IMR-90 (cell line): ENCODE results near the gene MRPL20. TPM values are rescaled to one million over a fixed set of nuclear protein-coding genes. Genes with fewer than 3 reads are reported as not detected.
A peak's percentile ranks its signal among the peaks of the same experiment; 100 is the strongest.

Source experiments
- ATAC-seq: fragments of 200-7000 bp; cut with Tn5 transposase; 2 replicates; pipeline ENCODE4 v1.9.1; 2020; ENCODE audit warnings: low read depth, mild to moderate bottlenecking, moderate library complexity
- BruUV-seq: library from RNA; stranded (reverse); fragments of 400-500 nt; replicated peaks from 2 replicates; lab custom pipeline; 2021; lab: Mats Ljungman, UMichigan
- CTCF ChIA-PET: fragments of 300-600 bp; formaldehyde crosslinking; extraction: SDS; loops from one replicate; lab custom pipeline; 2021; ENCODE audit warnings: antibody characterized with exemption; lab: Yijun Ruan, JAX
- POLR2A ChIA-PET: fragments of 300-600 bp; sonication (Branson Sonifier 250); formaldehyde crosslinking; loops from one replicate; lab custom pipeline; 2022; ENCODE audit warnings: antibody characterized with exemption; ENCODE audit not compliant: unreplicated experiment; lab: Charles Lee
- DNase-seq: peaks from one replicate; pipeline ENCODE4 v3.0.0; 2013
- H2AFZ ChIP-seq: replicated peaks from 2 replicates; pipeline ENCODE3; 2013; ENCODE audit warnings: low read length, mild to moderate bottlenecking; ENCODE audit not compliant: poor library complexity
- H2AK5ac ChIP-seq: 2 replicates; pipeline ENCODE4 v1.6.1; 2013; ENCODE audit warnings: low read depth, low read length, inconsistent platforms
- H2AK9ac ChIP-seq: replicated peaks from 2 replicates; pipeline ENCODE3; 2013; ENCODE audit warnings: mild to moderate bottlenecking, low read depth, low read length, moderate library complexity; ENCODE audit not compliant: poor library complexity
- H2BK120ac ChIP-seq: 2 replicates; pipeline ENCODE4 v1.6.1; 2013; ENCODE audit warnings: low read depth, low read length, inconsistent platforms
- H2BK15ac ChIP-seq: 3 replicates; pipeline ENCODE4 v1.6.1; 2013; ENCODE audit warnings: low read depth, low read length, inconsistent platforms
- H2BK20ac ChIP-seq: 2 replicates; pipeline ENCODE4 v1.6.1; 2013; ENCODE audit warnings: low read depth, mild to moderate bottlenecking, inconsistent platforms, low read length, moderate library complexity
- H2BK5ac ChIP-seq: 2 replicates; pipeline ENCODE4 v1.6.1; 2013; ENCODE audit warnings: mild to moderate bottlenecking, low read depth, low read length, inconsistent platforms; ENCODE audit not compliant: poor library complexity, severe bottlenecking
- H3K14ac ChIP-seq: replicated peaks from 2 replicates; pipeline ENCODE4 v1.6.1; 2013; ENCODE audit warnings: low read depth, low read length, inconsistent platforms
- H3K18ac ChIP-seq: 2 replicates; pipeline ENCODE4 v1.6.1; 2013; ENCODE audit warnings: low read depth, low read length, control low read depth
- H3K23ac ChIP-seq: 2 replicates; pipeline ENCODE4 v1.6.1; 2013; ENCODE audit warnings: low read depth, low read length, inconsistent platforms
- H3K27ac ChIP-seq: 2 replicates; pipeline ENCODE4 v1.5.1; 2013; ENCODE audit warnings: mild to moderate bottlenecking, control low read depth, low read length; ENCODE audit not compliant: insufficient read depth
- H3K27me3 ChIP-seq: 2 replicates; pipeline ENCODE4 v1.6.1; 2013; ENCODE audit warnings: low read length; ENCODE audit not compliant: control insufficient read depth, insufficient read depth
- H3K36me3 ChIP-seq: 2 replicates; pipeline ENCODE4 v1.6.1; 2013; ENCODE audit warnings: low read length, mixed read lengths; ENCODE audit not compliant: control insufficient read depth, insufficient read depth
- H3K4ac ChIP-seq: 2 replicates; pipeline ENCODE4 v1.6.1; 2013; ENCODE audit warnings: low read depth, low read length, inconsistent platforms
- H3K4me1 ChIP-seq: 2 replicates; pipeline ENCODE4 v1.6.1; 2013; ENCODE audit warnings: low read length, mixed read lengths; ENCODE audit not compliant: control insufficient read depth, insufficient read depth
- H3K4me2 ChIP-seq: 2 replicates; pipeline ENCODE4 v1.6.1; 2013; ENCODE audit warnings: low read depth, mild to moderate bottlenecking, control low read depth, low read length, moderate library complexity
- H3K4me3 ChIP-seq: 2 replicates; pipeline ENCODE4 v1.5.1; 2013; ENCODE audit warnings: low read depth, mild to moderate bottlenecking, control low read depth, low read length, moderate library complexity; ENCODE audit not compliant: insufficient read depth
- H3K56ac ChIP-seq: 2 replicates; pipeline ENCODE4 v1.6.1; 2013; ENCODE audit warnings: low read length, inconsistent platforms; ENCODE audit not compliant: insufficient read depth; ENCODE audit errors: extremely low read depth
- H3K79me1 ChIP-seq, 2 experiments: 2 replicates each; pipeline ENCODE4 v1.6.1; 2013; ENCODE audit warnings: low read length in 2 of 2, inconsistent platforms in 1 of 2, low read depth in 1 of 2
- H3K9ac ChIP-seq: 2 replicates; pipeline ENCODE4 v1.6.1; 2013; ENCODE audit warnings: low read depth, low read length, control low read depth
- H3K9me1 ChIP-seq: 2 replicates; pipeline ENCODE4 v1.6.1; 2013; ENCODE audit warnings: low read length, inconsistent platforms; ENCODE audit not compliant: insufficient read depth
- H3K9me3 ChIP-seq: 2 replicates; pipeline ENCODE4 v1.6.1; 2013; ENCODE audit warnings: low read length; ENCODE audit not compliant: control insufficient read depth, insufficient read depth
- H4K20me1 ChIP-seq: 2 replicates; pipeline ENCODE4 v1.6.1; 2013; ENCODE audit warnings: low read length, inconsistent platforms; ENCODE audit not compliant: insufficient read depth
- H4K5ac ChIP-seq: 2 replicates; pipeline ENCODE4 v1.6.1; 2013; ENCODE audit warnings: mild to moderate bottlenecking, low read depth, low read length, control low read depth
- H4K8ac ChIP-seq, 2 experiments: 2 replicates each; pipeline ENCODE4 v1.6.1; 2013; ENCODE audit warnings: low read depth in 2 of 2, low read length in 2 of 2, control low read depth in 1 of 2, inconsistent platforms in 1 of 2
- H4K91ac ChIP-seq: 2 replicates; pipeline ENCODE4 v1.6.1; 2013; ENCODE audit warnings: low read depth, low read length, inconsistent platforms; ENCODE audit not compliant: insufficient read depth
- BHLHE40 ChIP-seq: fragments of 150-350 bp; IDR thresholded peaks from 2 replicates; pipeline ENCODE4 v1.6.1; 2016; ENCODE audit warnings: mild to moderate bottlenecking, low read depth, low read length
- FOS ChIP-seq: fragments of 150-350 bp; IDR thresholded peaks from 2 replicates; pipeline ENCODE4 v1.6.1; 2016; ENCODE audit warnings: low read depth, low read length
- MAZ ChIP-seq: IDR thresholded peaks from 2 replicates; pipeline ENCODE4 v1.6.1; 2012; ENCODE audit warnings: low read depth, mild to moderate bottlenecking, low read length, improper control_type of control experiment, moderate library complexity, borderline replicate concordance
- MXI1 ChIP-seq: IDR thresholded peaks from 2 replicates; pipeline ENCODE4 v1.6.1; 2012; ENCODE audit warnings: low read depth, mild to moderate bottlenecking, low read length, moderate library complexity, borderline replicate concordance
- WGBS, 2 experiments: methylation state at CpG; one replicate each; pipeline versions ENCODE4 v1.1.5 to v1.1.7; 2013; ENCODE audit warnings: missing lambda C conversion rate in 2 of 2; ENCODE audit not compliant: insufficient read length in 1 of 2; ENCODE audit errors: extremely low coverage in 2 of 2; 5-methylcytosine and 5-hydroxymethylcytosine counted together
- dilution Hi-C: fragments of 300-500 bp; cut with HindIII; formaldehyde crosslinking; loops from one replicate; pipeline ENCODE4 v1.14.3; 2018; ENCODE audit warnings: low sequenced_read_pairs; ENCODE audit not compliant: unreplicated experiment
- in situ Hi-C: fragments of 300-500 bp; cut with MboI; formaldehyde crosslinking; loops from 3 replicates; pipeline ENCODE4 v1.14.3; 2019; ENCODE audit warnings: low sequenced_read_pairs, inconsistent platforms, mixed read lengths
- intact Hi-C: fragments of 100-400 bp; cut with micrococcal nuclease; formaldehyde crosslinking; loops from 2 replicates; pipeline ENCODE4 v1.10.0; 2022
- polyA plus RNA-seq, 3 experiments: library from polyadenylated mRNA; depleted of rRNA; stranded (reverse); fragments of >200 nt; gene quantifications; 2 replicates each; pipeline ENCODE4 v1.2.3, GENCODE V29; 2012; ENCODE audit warnings: low replicate concordance in 1 of 3
- total RNA-seq: library from RNA; depleted of rRNA; stranded (reverse); fragments of >200 nt; gene quantifications from 2 replicates; pipeline ENCODE4 v1.2.3, GENCODE V29; 2012

MRPL20 gene
- total and polyA plus RNA-seq, 2 of the 4 experiments (the other 2 are of a cell fraction) = 141 to 157 TPM

DNA sequence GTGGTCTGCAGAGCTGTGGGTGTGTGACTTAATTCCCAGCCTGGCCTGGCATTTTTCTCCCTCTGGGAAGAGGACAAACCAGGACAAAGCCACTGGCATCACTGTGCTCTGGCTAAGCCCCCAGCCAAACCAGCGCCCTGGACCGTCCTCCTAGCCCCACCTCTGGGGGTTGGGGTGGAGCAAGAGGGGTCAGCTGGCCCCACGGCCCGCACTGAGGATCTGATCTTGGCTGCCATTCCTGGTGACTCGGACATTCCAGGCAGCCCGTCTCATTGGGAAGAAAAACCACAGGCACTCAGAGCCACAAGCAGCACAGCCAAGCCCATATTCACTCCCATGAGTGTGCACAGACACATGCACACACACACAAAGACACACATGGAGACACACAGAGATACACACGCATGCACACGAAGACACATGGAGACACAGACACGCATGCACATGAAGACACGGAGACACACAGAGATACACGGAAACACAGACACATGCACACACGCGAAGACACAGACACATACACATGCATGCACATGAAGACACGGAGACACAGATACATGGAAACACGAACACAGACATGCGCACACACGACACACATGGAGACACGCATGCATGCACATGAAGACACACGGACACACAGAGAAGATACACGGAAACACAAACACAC is 46.5 kb downstream of the MRPL20 start (continued):
- TF ChIP-seq MXI1 = no peak

GRCh38 chr1:1359664-1360468 is 47.2 kb downstream of the MRPL20 start:
- H2AFZ ChIP-seq = peak overlapping the region; percentile 69
- peak overlapping the region; percentile 96 for H2BK5ac ChIP-seq
- peak overlapping the region; percentile 99 for H3K4ac ChIP-seq
- BruUV-seq = no TSS peak
- DNase-seq (peak; percentile 68), ATAC-seq (peak; percentile 0; the same call in 1 of the 2 replicates)
- H4K20me1 ChIP-seq = peaks cover 20% of the 10 kb centered on the region
- ChIA-PET POLR2A (interaction anchor here (1.0 kb wide), 1 partner anchor 15 kb away, joined by 3 read pairs; the partner anchor contains the start of gene AURKAIP1), CTCF (no interaction called here)
- no peaks in the 10 kb centered on the region for H3K9me3 ChIP-seq
- peak overlapping the region; percentile 99 for H2AK5ac ChIP-seq
- peak overlapping the region; percentile 90; the same call in 2 of the 3 replicates for H2BK15ac ChIP-seq
- peak overlapping the region; percentile 99 for H2BK120ac ChIP-seq
- peaks cover 4% of the 10 kb centered on the region; the same call in 1 of the 2 replicates for H3K36me3 ChIP-seq
- TF ChIP-seq BHLHE40 (0 out of 2 replicates have a peak, but pooled peaks have one; percentile 14), MAZ (0 out of 2 replicates have a peak, but pooled peaks have one; percentile 15), FOS (no peak)
- peak overlapping the region; percentile 94 for H2AK9ac ChIP-seq
- H4K5ac ChIP-seq = peak overlapping the region; percentile 86
- intact Hi-C loops (loop anchor here (2.0 to 5.0 kb wide), 2 partner anchors 13 to 53 kb away; partner anchors contain the start of genes ACAP3 and PUSL1), dilution Hi-C loops (no loop called here), in situ Hi-C loops (no loop called here)
- peak overlapping the region; percentile 31 for H3K9ac ChIP-seq
- H3K4me2 ChIP-seq = peak overlapping the region; percentile 31; the same call in 1 of the 2 replicates
- peak overlapping the region; percentile 98 for H4K91ac ChIP-seq
- peak overlapping the region; percentile 71 for H3K23ac ChIP-seq
- peak overlapping the region; percentile 87 for H3K56ac ChIP-seq
- no peak overlapping the region for H3K4me3 ChIP-seq
- H3K27me3 ChIP-seq = no peaks in the 10 kb centered on the region
- peak overlapping the region; percentile 96 for H3K27ac ChIP-seq
- H3K18ac ChIP-seq = peak overlapping the region; percentile 71
- H3K4me1 ChIP-seq = peaks cover 31% of the 10 kb centered on the region
- peak overlapping the region; percentile 81 for H3K14ac ChIP-seq
- peaks cover 13% of the 10 kb centered on the region for H3K9me1 ChIP-seq
- H3K79me1 ChIP-seq = peaks cover 4 to 17% of the 10 kb centered on the region in 2 experiments; a peak in 3 of 4 replicates
- peak overlapping the region; percentile 81 for H2BK20ac ChIP-seq
- 76% methylated on average over 14 of the region's 28 CpGs; no CpG with 5 or more reads in 1 of the 2 experiments for WGBS, 2 experiments
- peak overlapping the region; percentile 92 for H4K8ac ChIP-seq
